Mucosa of rectum (tissue), 2 donors: ENCODE results near the gene PHF2.

Experiments
- H3K27ac ChIP-seq, 2 donors: one replicate each; pipeline ENCODE4 v1.7.0; 2013; ENCODE audit warnings: inconsistent platforms in 2 of 2, low read depth in 2 of 2, low read length in 2 of 2
- H3K27me3 ChIP-seq, 2 donors: one replicate each; pipeline ENCODE4 v1.7.0; 2013; ENCODE audit warnings: low read length in 2 of 2; ENCODE audit not compliant: control insufficient read depth in 2 of 2, insufficient read depth in 2 of 2
- H3K36me3 ChIP-seq, 2 donors: one replicate each; pipeline ENCODE4 v1.7.0; 2013; ENCODE audit warnings: low read length in 2 of 2; ENCODE audit not compliant: control insufficient read depth in 2 of 2, insufficient read depth in 2 of 2
- H3K4me1 ChIP-seq, 2 donors: one replicate each; pipeline ENCODE4 v1.7.0; 2013; ENCODE audit warnings: low read length in 2 of 2, mild to moderate bottlenecking in 1 of 2; ENCODE audit not compliant: control insufficient read depth in 2 of 2, insufficient read depth in 2 of 2
- H3K4me3 ChIP-seq, 2 donors: one replicate each; pipeline ENCODE4 v1.7.0; 2013; ENCODE audit warnings: low read length in 2 of 2
- H3K9ac ChIP-seq, 2 donors: one replicate each; pipeline ENCODE4 v1.7.0; 2013; ENCODE audit warnings: low read length in 2 of 2, low read depth in 1 of 2, mild to moderate bottlenecking in 1 of 2
- H3K9me3 ChIP-seq, 2 donors: one replicate each; pipeline ENCODE4 v1.7.0; 2013; ENCODE audit warnings: low read length in 2 of 2; ENCODE audit not compliant: control insufficient read depth in 2 of 2
- donor health status: healthy.
- donor health status: Normal muscosa, but diverticular disease.

The PHF2 gene

GRCh38 chr9:93567271-93567959 is 9.0 kb upstream of the PHF2 start:
- peak overlapping the region; percentile 73 to 77 for H3K4me3 ChIP-seq
- peak overlapping the region; percentile 90 to 92 for H3K9ac ChIP-seq
- H3K9me3 ChIP-seq, result no peaks in the 10 kb centered on the region
- no peaks in the 10 kb centered on the region for H3K27me3 ChIP-seq
- H3K4me1 ChIP-seq, result peaks cover 9 to 10% of the 10 kb centered on the region in 2 donors
- H3K27ac ChIP-seq, result peak overlapping the region; percentile 90 to 93
- H3K36me3 ChIP-seq, result peaks cover 19 to 20% of the 10 kb centered on the region in 2 donors

- H3K4me3 ChIP-seq, result no peak overlapping the region
- no peak overlapping the region for H3K27ac ChIP-seq
- peaks cover 12 to 13% of the 10 kb centered on the region in 2 donors for H3K36me3 ChIP-seq
- H3K9ac ChIP-seq, result no peak overlapping the region
- H3K4me1 ChIP-seq, result peaks cover 9 to 10% of the 10 kb centered on the region in 2 donors
- H3K9me3 ChIP-seq, result no peaks in the 10 kb centered on the region
- no peaks in the 10 kb centered on the region for H3K27me3 ChIP-seq
Observed at GRCh38 chr9:93568169-93568568, 8.2 kb upstream of the PHF2 start.

- Histone ChIP-seq H3K27me3 (no peaks in the 10 kb centered on the region), H3K4me1 (peaks cover 10 to 16% of the 10 kb centered on the region in 2 donors), H3K9me3 (no peaks in the 10 kb centered on the region), H3K36me3 (no peaks in the 10 kb centered on the region), H3K4me3 (no peak overlapping the region), H3K9ac (no peak overlapping the region), H3K27ac (no peak overlapping the region)
Observed at GRCh38 chr9:93569621-93570174, 6.7 kb upstream of the PHF2 start.

- Histone ChIP-seq H3K4me1 (peaks cover 10 to 16% of the 10 kb centered on the region in 2 donors), H3K27ac (no peak overlapping the region), H3K9ac (no peak overlapping the region), H3K27me3 (no peaks in the 10 kb centered on the region), H3K9me3 (no peaks in the 10 kb centered on the region), H3K36me3 (no peaks in the 10 kb centered on the region), H3K4me3 (no peak overlapping the region)
Observed at GRCh38 chr9:93572221-93572620, 4.2 kb upstream of the PHF2 start.

GRCh38 chr9:93572636-93573515 is 3.5 kb upstream of the PHF2 start:
- Histone ChIP-seq H3K36me3 (no peaks in the 10 kb centered on the region), H3K9me3 (no peaks in the 10 kb centered on the region), H3K27me3 (no peaks in the 10 kb centered on the region), H3K27ac (no peak overlapping the region), H3K4me3 (no peak overlapping the region), H3K4me1 (peaks cover 12 to 16% of the 10 kb centered on the region in 2 donors), H3K9ac (no peak overlapping the region)

- Histone ChIP-seq H3K27ac (no peak overlapping the region), H3K9me3 (no peaks in the 10 kb centered on the region), H3K27me3 (no peaks in the 10 kb centered on the region), H3K4me3 (no peak overlapping the region), H3K36me3 (no peaks in the 10 kb centered on the region), H3K4me1 (peaks cover 15 to 22% of the 10 kb centered on the region in 2 donors), H3K9ac (no peak overlapping the region)
Observed at GRCh38 chr9:93573516-93573828, 2.9 kb upstream of the PHF2 start.

- Histone ChIP-seq H3K36me3 (no peaks in the 10 kb centered on the region), H3K27ac (no peak overlapping the region), H3K4me3 (no peak overlapping the region)
Observed at GRCh38 chr9:93574091-93574899, 2.1 kb upstream of the PHF2 start.

GRCh38 chr9:93574900-93575795 is 1.2 kb upstream of the PHF2 start:
- Histone ChIP-seq H3K9ac (peak overlapping the region; percentile 80 to 82), H3K4me3 (peak overlapping the region; percentile 75 to 81), H3K9me3 (no peaks in the 10 kb centered on the region), H3K27me3 (no peaks in the 10 kb centered on the region), H3K27ac (peak overlapping the region; percentile 79 to 80), H3K36me3 (no peaks in the 10 kb centered on the region), H3K4me1 (peaks cover 18 to 23% of the 10 kb centered on the region in 2 donors)

More at GRCh38 chr9:93574091-93574899, 2.1 kb upstream of the PHF2 start:
- no peaks in the 10 kb centered on the region for H3K9me3 ChIP-seq
- peaks cover 18 to 23% of the 10 kb centered on the region in 2 donors for H3K4me1 ChIP-seq
- no peaks in the 10 kb centered on the region for H3K27me3 ChIP-seq
- no peak overlapping the region for H3K9ac ChIP-seq

GRCh38 chr9:93575796-93576257 is 557 bp upstream of the PHF2 start:
- Histone ChIP-seq H3K4me3 (peak overlapping the region; percentile 75 to 81), H3K36me3 (no peaks in the 10 kb centered on the region), H3K9ac (peak overlapping the region; percentile 80 to 82), H3K4me1 (peaks cover 21 to 23% of the 10 kb centered on the region in 2 donors), H3K27ac (peak overlapping the region; percentile 79 to 80), H3K27me3 (no peaks in the 10 kb centered on the region), H3K9me3 (no peaks in the 10 kb centered on the region)
